ENCODE results near the gene TMEM39B. TPM values are rescaled to one million over a fixed set of nuclear protein-coding genes. Genes with fewer than 3 reads are reported as not detected.

Gene TMEM39B
- 23.1 and 23.8 TPM in 2 replicates for total RNA-seq

GRCh38 chr1:32072622-32073298 is at the start of gene TMEM39B:
Gene TMEM39B, plus strand, starts transcription at chr1:32072939. Its CDS starts 109 bp downstream, at chr1:32073048.
- Mint-ChIP-seq H3K4me1 (peaks cover 35% of the 10 kb centered on the region), H3K27me3 (no peaks in the 10 kb centered on the region), H3K9me3 (no peaks in the 10 kb centered on the region), H3K27ac (peak within 1 kb of the TSS; percentile 95), H3K36me3 (ENCODE audit: low read depth) (peaks cover 34% of the 10 kb centered on the region), H3K4me3 (peak within 1 kb of the TSS; percentile 93)
- POLR2A ChIA-PET, result interaction anchor here (0.6 to 4.3 kb wide), 38 partner anchors 9 to 1055 kb away, joined by 3 to 72 read pairs (median 4); partner anchors contain the start of genes BSDC1, CCDC28B, HDAC1 and KHDRBS1
- TF ChIP-seq CTCF (IDR thresholded peaks at IDR 0.05), result no peak
- CTCF ChIA-PET, result interaction anchor here (0.8 to 2.8 kb wide), 7 partner anchors 9 to 109 kb away, joined by 3 to 18 read pairs (median 4); partner anchors contain the start of gene KPNA6
- ATAC-seq (ENCODE audit: low read depth) (peak; percentile 82), DNase-seq (peak; percentile 92)
- intact Hi-C loops (cut with micrococcal nuclease), result loop anchor here (1.0 to 5.0 kb wide), 13 partner anchors 35 to 579 kb away; partner anchors contain the start of genes BSDC1, EIF3I, HDAC1 and KHDRBS1

GRCh38 chr1:32023351-32023750 is 49.4 kb upstream of the TMEM39B start:
- no peak for TF ChIP-seq CTCF (IDR thresholded peaks at IDR 0.05)
- Mint-ChIP-seq H3K27ac (no peak overlapping the region), H3K4me3 (no peak overlapping the region), H3K4me1 (peaks cover 61% of the 10 kb centered on the region), H3K27me3 (no peaks in the 10 kb centered on the region), H3K36me3 (ENCODE audit: low read depth) (peaks cover 38% of the 10 kb centered on the region), H3K9me3 (no peaks in the 10 kb centered on the region)
- ChIA-PET CTCF (interaction anchor here (1.1 kb wide), 1 partner anchor 40 kb away, joined by 3 read pairs; no protein-coding TSS in a partner anchor), POLR2A (interaction anchor here (0.7 to 1.5 kb wide), 2 partner anchors 10 to 892 kb away, joined by 4 to 5 read pairs; partner anchors contain the start of gene KHDRBS1)
- DNase-seq (no peak), ATAC-seq (ENCODE audit: low read depth) (no peak)
- intact Hi-C loops (cut with micrococcal nuclease), result no loop called here

GRCh38 chr1:32025515-32025914 is 47.2 kb upstream of the TMEM39B start:
- no peak for TF ChIP-seq CTCF (IDR thresholded peaks at IDR 0.05)
- DNase-seq, result no peak
- no peak for ATAC-seq (ENCODE audit: low read depth)
- no peak overlapping the region for H3K4me3 Mint-ChIP-seq
- peaks cover 51% of the 10 kb centered on the region for H3K4me1 Mint-ChIP-seq
- ChIA-PET POLR2A (interaction anchor here (0.8 kb wide), 1 partner anchor 177 kb away, joined by 3 read pairs; no protein-coding TSS in a partner anchor), CTCF (no interaction called here)
- H3K27ac Mint-ChIP-seq, result no peak overlapping the region
- peaks cover 46% of the 10 kb centered on the region for H3K36me3 Mint-ChIP-seq (ENCODE audit: low read depth)
- intact Hi-C loops (cut with micrococcal nuclease), result no loop called here
- no peaks in the 10 kb centered on the region for H3K9me3 Mint-ChIP-seq
- H3K27me3 Mint-ChIP-seq, result no peaks in the 10 kb centered on the region

- no peak for ATAC-seq (ENCODE audit: low read depth)
- TF ChIP-seq CTCF (IDR thresholded peaks at IDR 0.05), result no peak
These were observed 44.0 kb upstream of the TMEM39B start for GRCh38 chr1:32028746-32029145.

GRCh38 chr1:32031578-32032274 is 41.0 kb upstream of the TMEM39B start:
- intact Hi-C loops (cut with micrococcal nuclease), result no loop called here
- DNase-seq, result no peak

More at GRCh38 chr1:32028746-32029145, 44.0 kb upstream of the TMEM39B start:
- Mint-ChIP-seq H3K4me3 (no peak overlapping the region), H3K4me1 (peaks cover 31% of the 10 kb centered on the region), H3K9me3 (no peaks in the 10 kb centered on the region), H3K27ac (no peak overlapping the region), H3K36me3 (ENCODE audit: low read depth) (peaks cover 54% of the 10 kb centered on the region), H3K27me3 (no peaks in the 10 kb centered on the region)
- ChIA-PET CTCF (no interaction called here), POLR2A (no interaction called here)
- intact Hi-C loops (cut with micrococcal nuclease), result no loop called here
- DNase-seq, result no peak

More at GRCh38 chr1:32031578-32032274, 41.0 kb upstream of the TMEM39B start:
- no peak overlapping the region for H3K27ac Mint-ChIP-seq
- ATAC-seq (ENCODE audit: low read depth), result no peak
- H3K27me3 Mint-ChIP-seq, result no peaks in the 10 kb centered on the region
- POLR2A ChIA-PET, result interaction anchor here (0.8 kb wide), 1 partner anchor 93 kb away, joined by 3 read pairs; the partner anchor contains the start of gene PTP4A2
- CTCF ChIA-PET, result no interaction called here
- H3K9me3 Mint-ChIP-seq, result no peaks in the 10 kb centered on the region
- TF ChIP-seq CTCF (IDR thresholded peaks at IDR 0.05), result no peak
- H3K36me3 Mint-ChIP-seq (ENCODE audit: low read depth), result peaks cover 69% of the 10 kb centered on the region
- peaks cover 24% of the 10 kb centered on the region for H3K4me1 Mint-ChIP-seq
- no peak overlapping the region for H3K4me3 Mint-ChIP-seq
